Endodermal cell (in vitro differentiated cells): ENCODE results near the gene LCP2. TPM values are rescaled to one million over a fixed set of nuclear protein-coding genes. Genes with fewer than 3 reads are reported as not detected.

Source experiments
- DNase-seq: peaks from one replicate; pipeline ENCODE4 v3.0.0-alpha.2; 2017
- H3K27ac ChIP-seq: 2 replicates; pipeline ENCODE4 v1.5.1; 2013; ENCODE audit warnings: mild to moderate bottlenecking, low read depth, low read length, moderate library complexity
- H3K27me3 ChIP-seq: 2 replicates; pipeline ENCODE4 v1.6.1; 2013; ENCODE audit warnings: mild to moderate bottlenecking, low read length, moderate library complexity; ENCODE audit not compliant: insufficient read depth, control insufficient read depth, poor library complexity, severe bottlenecking
- H3K36me3 ChIP-seq: 2 replicates; pipeline ENCODE4 v1.7.0; 2013; ENCODE audit warnings: mild to moderate bottlenecking, low read length, moderate library complexity; ENCODE audit not compliant: control insufficient read depth, insufficient read depth
- H3K4me1 ChIP-seq: one replicate; pipeline ENCODE4 v1.7.0; 2013; ENCODE audit warnings: low read length; ENCODE audit not compliant: control insufficient read depth, insufficient read depth
- H3K4me3 ChIP-seq: 2 replicates; pipeline ENCODE4 v1.5.1; 2013; ENCODE audit warnings: mild to moderate bottlenecking, low read length, moderate library complexity
- H3K9ac ChIP-seq: 2 replicates; pipeline ENCODE4 v1.6.1; 2013; ENCODE audit warnings: mild to moderate bottlenecking, low read length, moderate library complexity; ENCODE audit not compliant: poor library complexity, severe bottlenecking; ENCODE audit errors: extremely low read depth
- H3K9me3 ChIP-seq: 2 replicates; pipeline ENCODE4 v1.6.1; 2013; ENCODE audit warnings: mild to moderate bottlenecking, low read length, moderate library complexity; ENCODE audit not compliant: control insufficient read depth
- H3K27ac Mint-ChIP-seq: 2 replicates; pipeline ENCODE4 v1.8.0; 2020; ENCODE audit warnings: mixed read lengths
- H3K27me3 Mint-ChIP-seq: 2 replicates; pipeline ENCODE4 v1.8.0; 2021; ENCODE audit warnings: mild to moderate bottlenecking, mixed read lengths; ENCODE audit not compliant: insufficient read depth
- H3K36me3 Mint-ChIP-seq: 2 replicates; pipeline ENCODE4 v1.8.0; 2020; ENCODE audit warnings: low read depth, mixed read lengths
- H3K4me1 Mint-ChIP-seq: 2 replicates; pipeline ENCODE4 v1.8.0; 2020; ENCODE audit warnings: mixed read lengths
- H3K4me3 Mint-ChIP-seq: 2 replicates; pipeline ENCODE4 v1.8.0; 2020; ENCODE audit warnings: mild to moderate bottlenecking, moderate library complexity, mixed read lengths
- H3K9me3 Mint-ChIP-seq: 2 replicates; pipeline ENCODE4 v1.8.0; 2020; ENCODE audit warnings: mild to moderate bottlenecking, mixed read lengths
- WGBS, 2 experiments: methylation state at CpG; one replicate each; pipeline versions ENCODE4 v1.1.5 to v1.1.7; 2013; ENCODE audit warnings: missing lambda C conversion rate in 2 of 2, mixed read lengths in 1 of 2; ENCODE audit not compliant: insufficient coverage in 1 of 2, insufficient read length in 1 of 2; 5-methylcytosine and 5-hydroxymethylcytosine counted together
- total RNA-seq, 2 donors: library from RNA; stranded (reverse); fragmentation: NEBNext Ultra II Directional in 1 of 2; extraction: Animal tissue kit (Norgen Biotek cat#: 25700) in 1 of 2; gene quantifications; 2 replicates in 1 of 2; 3 replicates in 1 of 2; pipeline ENCODE4 v1.2.1, GENCODE V29; 2021
- TF ChIP-seq, protein P1 (sequence below): fragments of 200-600 bp; sonication (generic); conservative IDR thresholded peaks from 2 replicates; pipeline ENCODE4 v1.5.0; 2021; ENCODE audit warnings: antibody characterized with exemption, mild to moderate bottlenecking

The LCP2 gene
- total RNA-seq, 2 donors from 2014 or later, result 0.11 TPM; not detected in 1

DNA sequence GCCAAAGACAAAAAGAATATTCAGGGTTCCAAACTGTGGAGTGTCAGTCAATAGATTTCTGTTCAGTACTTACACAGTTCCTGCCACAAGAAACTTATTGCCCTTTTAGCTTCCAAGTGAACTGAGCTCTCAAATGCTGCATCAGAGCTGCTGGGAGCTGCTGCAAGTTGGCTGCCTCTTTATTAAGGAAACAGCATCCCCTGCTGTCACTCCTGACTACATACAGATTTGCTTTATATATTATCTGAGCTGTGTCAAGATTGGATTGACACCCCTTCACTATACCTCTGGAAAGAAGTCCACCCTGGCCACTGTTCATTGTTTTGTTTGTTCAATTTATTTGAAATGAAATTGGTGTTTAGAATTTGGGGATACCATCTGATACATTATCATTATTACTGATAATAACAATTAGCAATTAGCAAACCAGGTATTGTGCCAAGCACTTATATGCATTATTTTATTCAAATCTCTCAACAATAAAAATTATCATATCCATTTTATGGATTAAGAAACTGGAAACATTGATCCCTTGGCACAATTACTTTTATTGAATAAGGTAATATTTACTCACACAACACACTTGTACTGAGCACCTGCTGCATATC, 81.2 kb downstream of the LCP2 start:
- Histone ChIP-seq H3K27ac (no peak overlapping the region), H3K36me3 (no peaks in the 10 kb centered on the region), H3K4me1 (no peaks in the 10 kb centered on the region), H3K9me3 (no peaks in the 10 kb centered on the region), H3K9ac (no peak overlapping the region), H3K27me3 (peaks cover 29% of the 10 kb centered on the region), H3K4me3 (no peak overlapping the region)
- Mint-ChIP-seq H3K4me3 (no peak overlapping the region), H3K4me1 (peaks cover 11% of the 10 kb centered on the region), H3K9me3 (peaks cover 3% of the 10 kb centered on the region), H3K27ac (no peak overlapping the region), H3K36me3 (no peaks in the 10 kb centered on the region), H3K27me3 (no peaks in the 10 kb centered on the region)
- TF ChIP-seq, protein P1, sequence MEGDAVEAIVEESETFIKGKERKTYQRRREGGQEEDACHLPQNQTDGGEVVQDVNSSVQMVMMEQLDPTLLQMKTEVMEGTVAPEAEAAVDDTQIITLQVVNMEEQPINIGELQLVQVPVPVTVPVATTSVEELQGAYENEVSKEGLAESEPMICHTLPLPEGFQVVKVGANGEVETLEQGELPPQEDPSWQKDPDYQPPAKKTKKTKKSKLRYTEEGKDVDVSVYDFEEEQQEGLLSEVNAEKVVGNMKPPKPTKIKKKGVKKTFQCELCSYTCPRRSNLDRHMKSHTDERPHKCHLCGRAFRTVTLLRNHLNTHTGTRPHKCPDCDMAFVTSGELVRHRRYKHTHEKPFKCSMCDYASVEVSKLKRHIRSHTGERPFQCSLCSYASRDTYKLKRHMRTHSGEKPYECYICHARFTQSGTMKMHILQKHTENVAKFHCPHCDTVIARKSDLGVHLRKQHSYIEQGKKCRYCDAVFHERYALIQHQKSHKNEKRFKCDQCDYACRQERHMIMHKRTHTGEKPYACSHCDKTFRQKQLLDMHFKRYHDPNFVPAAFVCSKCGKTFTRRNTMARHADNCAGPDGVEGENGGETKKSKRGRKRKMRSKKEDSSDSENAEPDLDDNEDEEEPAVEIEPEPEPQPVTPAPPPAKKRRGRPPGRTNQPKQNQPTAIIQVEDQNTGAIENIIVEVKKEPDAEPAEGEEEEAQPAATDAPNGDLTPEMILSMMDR, result peak; percentile 89
- DNase-seq, result peak; percentile 70

DNA sequence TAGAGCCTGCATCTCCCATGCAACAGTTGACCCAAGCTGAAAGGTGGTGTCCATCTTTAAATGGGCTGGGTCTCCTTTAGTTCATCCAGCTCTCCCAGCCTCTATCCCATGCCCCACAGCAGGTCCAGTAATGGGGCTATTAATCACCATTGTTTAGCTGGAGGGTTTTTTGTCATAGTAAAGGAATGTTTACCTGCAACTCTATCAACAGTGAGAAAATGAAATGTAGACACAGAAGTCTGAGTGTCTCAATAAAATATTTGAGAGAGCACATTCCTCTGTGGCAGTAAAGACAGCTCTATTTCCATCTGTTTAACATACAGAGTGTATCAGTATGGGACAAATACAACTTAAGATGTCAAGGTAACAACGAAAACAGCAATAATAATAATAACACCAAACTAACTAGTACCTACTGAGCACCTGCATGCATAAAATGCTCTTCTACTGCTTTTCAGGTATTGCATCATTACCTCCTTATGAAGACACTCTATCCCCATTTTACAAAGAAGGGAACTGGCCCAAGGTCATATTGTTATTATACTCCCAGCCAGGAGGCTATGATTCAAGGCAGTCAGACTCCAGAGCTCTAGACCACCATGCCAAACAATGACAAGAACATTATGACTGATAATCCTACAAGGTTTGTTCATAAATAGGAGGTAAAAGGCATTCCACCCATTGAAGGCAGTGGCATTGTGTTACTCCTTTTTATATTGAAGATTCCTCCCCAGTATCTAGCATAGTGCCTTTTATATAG, 85.8 kb downstream of the LCP2 start:
- H3K9ac ChIP-seq, result no peak overlapping the region
- H3K27me3 ChIP-seq, result no peaks in the 10 kb centered on the region
- Mint-ChIP-seq H3K36me3 (no peaks in the 10 kb centered on the region), H3K9me3 (peaks cover 9% of the 10 kb centered on the region), H3K4me1 (peaks cover 4% of the 10 kb centered on the region), H3K27ac (no peak overlapping the region), H3K4me3 (no peak overlapping the region), H3K27me3 (peaks cover 4% of the 10 kb centered on the region)
- no peaks in the 10 kb centered on the region for H3K36me3 ChIP-seq
- WGBS, 2 experiments, result 96% methylated on average over 1 of the region's 1 CpG; no CpG with 5 or more reads in 1 of the 2 experiments
- H3K9me3 ChIP-seq, result peaks cover 6% of the 10 kb centered on the region
- TF ChIP-seq, protein P1, result no peak
- DNase-seq, result no peak
- H3K4me1 ChIP-seq, result no peaks in the 10 kb centered on the region
- H3K4me3 ChIP-seq, result no peak overlapping the region
- H3K27ac ChIP-seq, result no peak overlapping the region

DNA sequence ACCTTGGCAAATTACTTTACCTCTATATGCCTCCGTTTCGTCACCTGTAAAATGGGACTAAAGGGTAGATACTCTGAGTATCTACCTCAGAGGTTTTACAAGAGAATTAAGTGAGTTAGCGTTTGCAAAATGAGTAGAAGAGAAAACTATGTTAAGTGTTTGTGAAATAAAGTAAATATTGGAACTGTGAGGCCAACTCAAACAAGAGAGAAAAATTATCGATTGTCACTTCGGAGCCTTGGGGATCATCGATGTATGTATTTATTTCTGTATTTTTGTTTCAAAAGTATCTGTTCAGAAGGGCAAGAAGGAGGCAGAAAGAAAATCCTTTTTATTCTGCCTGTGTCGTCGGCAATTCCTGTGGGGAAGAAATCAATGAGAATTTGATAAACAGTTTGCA, 90.6 kb downstream of the LCP2 start:
- Mint-ChIP-seq H3K27me3 (peaks cover 6% of the 10 kb centered on the region), H3K9me3 (peaks cover 6% of the 10 kb centered on the region), H3K4me3 (no peak overlapping the region), H3K36me3 (no peaks in the 10 kb centered on the region), H3K4me1 (peaks cover 9% of the 10 kb centered on the region), H3K27ac (no peak overlapping the region)
- Histone ChIP-seq H3K9me3 (peaks cover 6% of the 10 kb centered on the region), H3K4me1 (no peaks in the 10 kb centered on the region), H3K36me3 (no peaks in the 10 kb centered on the region), H3K27me3 (no peaks in the 10 kb centered on the region), H3K9ac (no peak overlapping the region), H3K4me3 (no peak overlapping the region), H3K27ac (no peak overlapping the region)
- no peak for DNase-seq
- TF ChIP-seq, protein P1, result no peak
- WGBS, 2 experiments, result 95 to 97% methylated on average over 4 to 8 of the region's 8 CpGs
